ENCODE results near the gene SLC27A2.

DNA sequence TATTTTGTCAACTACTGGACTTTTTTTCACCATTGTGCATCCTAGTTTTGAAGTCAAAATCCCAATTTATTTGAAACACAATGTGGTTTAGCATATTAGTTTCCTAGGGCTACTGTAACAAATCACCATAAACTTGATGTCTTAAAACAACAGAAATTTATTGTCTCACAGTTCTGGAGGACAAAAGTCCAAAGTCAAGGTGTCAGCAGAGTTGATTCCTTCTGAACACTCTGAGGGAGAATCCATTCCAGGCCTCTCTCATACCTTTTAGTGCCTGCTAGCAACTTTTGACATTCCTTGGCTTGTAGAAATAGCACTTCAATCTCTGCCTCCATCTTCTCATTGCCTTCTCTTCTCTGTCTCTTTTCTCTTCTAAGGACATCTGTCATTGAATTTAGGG lies 14.9 kb upstream of the SLC27A2 start:
- TF ChIP-seq OSR1 (CRISPR knock-in tag; IDR thresholded peaks at IDR 0.05), result no peak
- no peak for TF ChIP-seq ZFP3 (CRISPR knock-in tag; IDR thresholded peaks at IDR 0.05)
- no peak for TF ChIP-seq TCF4 (CRISPR knock-in tag; IDR thresholded peaks at IDR 0.05; ENCODE audit: borderline replicate concordance)
- TF ChIP-seq, protein P1, sequence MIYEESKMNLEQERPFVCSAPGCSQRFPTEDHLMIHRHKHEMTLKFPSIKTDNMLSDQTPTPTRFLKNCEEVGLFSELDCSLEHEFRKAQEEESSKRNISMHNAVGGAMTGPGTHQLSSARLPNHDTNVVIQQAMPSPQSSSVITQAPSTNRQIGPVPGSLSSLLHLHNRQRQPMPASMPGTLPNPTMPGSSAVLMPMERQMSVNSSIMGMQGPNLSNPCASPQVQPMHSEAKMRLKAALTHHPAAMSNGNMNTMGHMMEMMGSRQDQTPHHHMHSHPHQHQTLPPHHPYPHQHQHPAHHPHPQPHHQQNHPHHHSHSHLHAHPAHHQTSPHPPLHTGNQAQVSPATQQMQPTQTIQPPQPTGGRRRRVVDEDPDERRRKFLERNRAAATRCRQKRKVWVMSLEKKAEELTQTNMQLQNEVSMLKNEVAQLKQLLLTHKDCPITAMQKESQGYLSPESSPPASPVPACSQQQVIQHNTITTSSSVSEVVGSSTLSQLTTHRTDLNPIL (CRISPR knock-in tag; IDR thresholded peaks at IDR 0.05; ENCODE audit: low read depth), result no peak
- TF ChIP-seq GLIS3 (CRISPR knock-in tag; IDR thresholded peaks at IDR 0.05), result no peak
- no peak for TF ChIP-seq ESRRG (CRISPR knock-in tag; IDR thresholded peaks at IDR 0.05)
- TF ChIP-seq, protein P2, sequence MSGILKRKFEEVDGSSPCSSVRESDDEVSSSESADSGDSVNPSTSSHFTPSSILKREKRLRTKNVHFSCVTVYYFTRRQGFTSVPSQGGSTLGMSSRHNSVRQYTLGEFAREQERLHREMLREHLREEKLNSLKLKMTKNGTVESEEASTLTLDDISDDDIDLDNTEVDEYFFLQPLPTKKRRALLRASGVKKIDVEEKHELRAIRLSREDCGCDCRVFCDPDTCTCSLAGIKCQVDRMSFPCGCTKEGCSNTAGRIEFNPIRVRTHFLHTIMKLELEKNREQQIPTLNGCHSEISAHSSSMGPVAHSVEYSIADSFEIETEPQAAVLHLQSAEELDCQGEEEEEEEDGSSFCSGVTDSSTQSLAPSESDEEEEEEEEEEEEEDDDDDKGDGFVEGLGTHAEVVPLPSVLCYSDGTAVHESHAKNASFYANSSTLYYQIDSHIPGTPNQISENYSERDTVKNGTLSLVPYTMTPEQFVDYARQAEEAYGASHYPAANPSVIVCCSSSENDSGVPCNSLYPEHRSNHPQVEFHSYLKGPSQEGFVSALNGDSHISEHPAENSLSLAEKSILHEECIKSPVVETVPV (CRISPR knock-in tag; IDR thresholded peaks at IDR 0.05), result no peak
- TF ChIP-seq ZNF565 (CRISPR knock-in tag; conservative IDR thresholded peaks at IDR 0.05; ENCODE audit: low read depth), result no peak

Data from SK-N-SH treated with all-trans-retinoic acid at 6 μM for 48 hours (cell line).